Measurements from ENCODE around the gene HSPA4.
"Not testable (repeated sequence)": the region's sequence is repeated elsewhere in the genome, so short reads cannot be mapped to it uniquely, and the experiment has no call there.

Gene HSPA4

DNA sequence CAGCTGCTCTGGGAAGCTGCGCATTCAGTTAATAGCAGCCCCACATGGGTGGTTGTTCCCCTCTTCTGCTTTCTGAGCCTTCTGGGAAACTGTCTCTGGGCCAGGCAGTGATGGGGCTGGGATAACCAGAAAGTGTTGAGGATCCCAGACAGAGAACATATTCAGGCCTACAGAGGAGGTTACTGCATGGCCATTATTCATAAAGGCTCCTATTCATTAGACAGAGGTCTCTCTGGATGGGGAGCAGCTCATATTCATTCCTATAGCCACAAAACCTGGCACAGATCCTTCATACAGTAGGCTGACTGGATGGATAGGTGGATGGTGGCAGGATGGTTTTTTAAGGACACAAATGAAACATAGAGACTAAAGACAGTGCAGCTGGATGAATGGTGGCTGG is 76.3 kb downstream of the HSPA4 start:
- DNase-seq = no peak

DNA sequence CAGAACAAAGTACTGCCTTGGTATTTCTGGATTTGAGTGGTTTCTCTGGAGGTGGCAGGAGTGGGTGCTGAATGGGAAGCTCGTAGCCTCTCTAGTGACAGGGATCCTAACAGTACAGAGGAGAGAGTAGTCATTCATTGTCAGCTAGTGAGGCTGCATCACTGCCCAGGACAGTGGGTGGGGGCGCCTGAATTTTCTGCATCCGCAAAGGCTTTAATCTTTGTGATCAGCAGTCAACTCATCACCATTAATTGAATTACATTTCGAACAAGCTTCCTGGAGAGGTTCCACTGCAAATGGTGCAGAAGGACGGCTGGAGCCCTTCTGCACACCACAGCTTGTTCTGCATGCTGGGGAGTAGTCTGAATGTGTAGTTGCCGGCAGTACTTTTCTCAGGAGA is 77.5 kb downstream of the HSPA4 start:
- DNase-seq = no peak

- DNase-seq = no peak
These were observed 78.1 kb downstream of the HSPA4 start for GRCh38 chr5:133129950-133130349.

DNA sequence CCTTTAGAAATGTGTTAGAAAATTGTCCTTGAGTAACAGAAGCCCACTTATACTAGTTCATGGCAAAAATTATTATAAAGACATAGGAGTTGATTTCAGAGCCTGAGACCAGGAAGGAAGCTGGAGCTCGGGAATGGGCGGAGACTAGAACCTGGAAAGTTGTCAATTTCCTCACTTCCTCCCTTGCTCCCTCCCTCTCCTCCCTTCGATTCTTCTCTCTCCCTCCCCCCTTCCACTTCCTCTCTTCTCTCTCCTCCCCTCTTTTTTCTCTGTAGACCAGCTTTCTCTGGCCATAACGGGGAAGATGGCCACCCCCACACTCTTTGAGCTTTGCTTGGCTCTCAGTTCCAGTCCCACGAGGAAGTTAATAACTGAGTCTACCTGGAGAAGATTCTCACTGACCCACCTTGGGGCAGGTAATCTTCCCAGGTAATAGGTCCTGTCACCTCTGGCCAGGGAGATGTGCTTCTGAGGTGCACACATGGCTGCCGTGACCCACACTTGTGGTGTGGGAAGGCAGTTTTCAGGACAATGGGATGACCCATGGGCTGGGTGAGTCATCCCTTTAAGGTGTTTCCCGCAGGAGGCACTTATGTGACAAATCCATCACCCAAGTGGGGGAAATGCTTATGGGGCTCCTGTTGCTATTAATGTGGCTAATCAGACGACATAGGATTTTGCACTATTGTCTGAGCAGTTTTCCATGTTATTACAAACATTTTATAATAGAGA is 78.7 kb downstream of the HSPA4 start:
- DNase-seq = no peak

GRCh38 chr5:133132717-133133116 is 80.9 kb downstream of the HSPA4 start:
- no peak for DNase-seq

GRCh38 chr5:133133241-133133640 is 81.4 kb downstream of the HSPA4 start:
- DNase-seq = not testable (repeated sequence)

DNA sequence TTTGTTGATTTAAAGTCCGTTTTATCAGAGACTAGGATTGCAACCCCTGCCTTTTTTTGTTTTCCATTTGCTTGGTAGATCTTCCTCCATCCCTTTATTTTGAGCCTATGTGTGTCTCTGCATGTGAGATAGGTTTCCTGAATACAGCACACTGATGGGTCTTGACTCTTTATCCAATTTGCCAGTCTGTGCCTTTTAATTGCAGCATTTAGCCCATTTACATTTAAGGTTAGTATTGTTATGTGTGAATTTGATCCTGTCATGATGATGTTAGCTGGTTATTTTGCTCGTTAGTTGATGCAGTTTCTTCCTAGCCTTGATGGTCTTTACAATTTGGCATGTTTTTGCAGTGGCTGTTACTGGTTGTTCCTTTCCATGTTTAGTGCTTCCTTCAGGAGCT is 85.1 kb downstream of the HSPA4 start:
- DNase-seq = not testable (repeated sequence)

- DNase-seq = no peak
These were observed 88.5 kb downstream of the HSPA4 start for GRCh38 chr5:133140311-133140710.

DNA sequence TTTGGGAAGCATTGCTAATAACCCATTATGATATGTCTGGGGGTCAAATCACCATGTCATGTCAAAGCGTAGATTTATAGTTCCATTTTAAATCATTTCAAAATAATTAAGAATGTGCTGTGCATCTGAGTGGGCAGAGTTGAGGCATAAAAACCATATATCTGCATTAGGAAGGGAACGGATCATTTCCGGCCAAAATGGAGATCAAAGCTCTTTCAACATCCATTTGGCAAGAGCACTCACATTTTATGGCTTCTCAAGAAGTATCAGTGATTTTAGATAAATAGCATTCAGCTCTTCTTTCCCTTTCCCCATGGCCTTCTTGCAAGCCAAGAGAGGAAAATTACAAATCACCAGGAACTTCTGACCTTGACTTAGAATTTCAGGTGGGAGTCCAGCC is 89.9 kb downstream of the HSPA4 start:
- DNase-seq = no peak

GRCh38 chr5:133142782-133143181 is 91.0 kb downstream of the HSPA4 start:
- DNase-seq = no peak

DNA sequence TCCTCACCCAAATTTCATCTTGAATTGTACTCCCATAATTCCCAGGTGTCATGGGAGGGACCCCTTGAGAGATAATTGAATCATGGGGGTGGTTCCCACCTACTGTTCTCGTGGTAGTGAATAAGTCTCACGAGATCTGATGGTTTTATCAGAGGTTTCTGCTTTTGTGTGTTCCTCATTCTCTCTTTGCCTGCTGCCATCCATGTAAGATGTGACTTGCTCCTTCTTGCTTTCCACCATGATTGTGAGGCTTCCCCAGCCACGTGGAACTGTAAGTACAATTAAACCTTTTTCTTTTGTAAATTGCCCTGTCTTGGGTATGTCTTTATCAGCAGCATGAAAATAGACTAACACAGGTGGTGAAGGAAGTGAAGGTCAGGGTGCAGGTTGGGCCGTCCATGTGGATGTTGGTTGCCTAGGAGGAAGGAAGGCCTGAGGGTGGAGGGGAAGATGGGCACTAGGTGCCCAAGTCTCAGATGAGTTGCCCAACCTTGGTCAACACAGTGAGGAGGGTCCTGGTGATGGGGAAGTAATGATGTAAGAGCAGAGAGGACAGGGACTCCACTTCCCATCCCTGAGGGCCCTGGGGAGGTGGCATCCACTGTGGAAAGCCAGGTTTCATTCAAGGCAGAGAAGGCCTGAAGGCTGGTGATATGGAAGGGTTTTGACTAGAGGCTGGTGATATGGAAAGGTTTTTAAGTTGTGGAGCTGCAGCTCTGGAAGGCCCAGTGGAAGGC is 92.6 kb downstream of the HSPA4 start:
- no peak for DNase-seq

DNA sequence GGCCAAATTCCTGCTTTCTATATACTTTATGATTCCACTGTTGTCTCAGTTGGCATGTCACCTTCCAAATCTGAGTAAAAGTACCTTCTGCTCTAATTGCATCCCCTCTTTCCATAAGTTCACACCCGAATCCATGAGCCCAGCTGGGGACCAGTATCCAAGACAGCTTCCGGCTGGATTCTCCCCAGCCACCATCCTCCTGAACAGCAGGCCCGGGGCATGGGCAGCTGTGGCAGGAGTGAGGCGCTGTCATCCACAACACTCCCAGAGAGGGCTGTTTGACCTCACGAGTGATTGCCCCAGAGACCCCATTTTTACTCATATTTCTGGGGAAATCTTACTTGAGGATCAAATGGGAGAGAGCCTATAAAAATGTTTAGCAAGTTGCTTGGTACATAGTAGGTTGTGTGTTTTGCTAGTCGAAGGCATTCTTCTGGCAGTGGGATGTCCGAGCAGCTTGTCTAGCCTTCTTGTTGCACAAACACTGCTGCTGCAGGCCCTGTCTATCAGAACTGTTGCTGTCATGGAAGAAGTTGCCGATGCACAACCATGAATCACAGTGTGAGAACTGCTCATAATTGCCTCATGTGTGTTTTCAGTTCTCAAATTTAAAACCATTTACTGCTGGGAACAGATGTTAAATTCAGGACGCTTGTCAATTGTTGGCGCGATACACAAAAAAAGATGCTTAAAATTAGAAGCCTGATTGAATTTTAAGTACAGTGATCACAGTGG is 93.8 kb downstream of the HSPA4 start:
- DNase-seq = no peak

DNA sequence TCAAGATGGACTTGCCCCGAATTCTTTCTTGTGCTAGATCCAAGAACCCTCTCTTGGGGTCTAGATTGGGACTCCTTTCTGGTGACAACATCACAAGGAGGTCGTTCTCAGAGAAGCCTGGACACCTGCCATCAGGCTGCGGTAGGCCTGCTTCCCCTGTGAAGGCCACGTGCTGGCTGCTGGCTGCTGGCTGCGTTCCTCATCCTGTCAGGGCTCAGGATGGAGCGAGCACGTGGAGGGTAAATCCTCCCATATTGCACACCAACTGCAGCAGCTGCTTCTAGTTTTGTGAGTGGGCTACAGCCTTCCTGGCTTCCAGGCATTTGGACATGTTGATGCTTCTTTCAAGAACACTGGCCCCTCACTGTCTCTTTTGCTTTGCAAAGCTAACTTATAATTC is 95.6 kb downstream of the HSPA4 start:
- no peak for DNase-seq

- DNase-seq = no peak
These were observed 96.2 kb downstream of the HSPA4 start for GRCh38 chr5:133147815-133148567.

GRCh38 chr5:133149345-133149744 is 97.5 kb downstream of the HSPA4 start:
- no peak for DNase-seq

GRCh38 chr5:133150909-133151544 is 99.2 kb downstream of the HSPA4 start:
- no peak for DNase-seq

- no peak for DNase-seq
These were observed 102.7 kb downstream of the HSPA4 start for GRCh38 chr5:133154274-133155075.

GRCh38 chr5:133155326-133155969 is 103.6 kb downstream of the HSPA4 start:
- DNase-seq = no peak
